Left renal pelvis (tissue), 4 donors: ENCODE data around the gene KRTAP5-2. TPM values are rescaled to one million over a fixed set of nuclear protein-coding genes. Genes with fewer than 3 reads are reported as not detected.
A peak's percentile ranks its signal among the peaks of the same experiment; 100 is the strongest.

Experiments
- DNase-seq, 4 donors: peaks; one replicate each; pipeline ENCODE4 v3.0.0-alpha.2; 2013; ENCODE audit warnings: low read depth in 4 of 4, low spot score in 3 of 4
- polyA plus RNA-seq, 4 donors: library from polyadenylated mRNA; unstranded; fragments of 120-200 nt; gene quantifications; one replicate each; pipeline ENCODE4 v1.2.1, GENCODE V29; 2013; ENCODE audit not compliant: insufficient read length in 4 of 4

KRTAP5-2 gene
- polyA plus RNA-seq, 4 donors, result not detected

GRCh38 chr11:1557904-1558774 lies 40.0 kb downstream of the KRTAP5-2 start:
- no peak for DNase-seq

- DNase-seq, result no peak
These were observed 40.8 kb downstream of the KRTAP5-2 start for GRCh38 chr11:1557051-1557884.

- no peak for DNase-seq
These were observed 41.7 kb downstream of the KRTAP5-2 start for GRCh38 chr11:1556278-1556902.

GRCh38 chr11:1555713-1556153 lies 42.4 kb downstream of the KRTAP5-2 start:
- no peak for DNase-seq

GRCh38 chr11:1554981-1555712 lies 42.9 kb downstream of the KRTAP5-2 start:
- DNase-seq, result no peak

GRCh38 chr11:1553808-1554594 lies 44.1 kb downstream of the KRTAP5-2 start:
- DNase-seq, result no peak

- no peak for DNase-seq
These were observed 48.5 kb downstream of the KRTAP5-2 start for GRCh38 chr11:1549338-1550330.

- peak in 2 of 4 donors; percentile 66 to 72 for DNase-seq
These were observed 49.6 kb downstream of the KRTAP5-2 start for GRCh38 chr11:1548221-1549070.

- no peak for DNase-seq
These were observed 50.5 kb downstream of the KRTAP5-2 start for GRCh38 chr11:1547467-1548098.

Other genes starting within 250 kb of the KRTAP5-2 start
- 1 to 10 TPM in 1 of 4 donors, under 1 TPM in 3; 0.64 to 1.1 (median 0.89) TPM for gene BRSK2, start 208.4 kb downstream of the KRTAP5-2 start, polyA plus RNA-seq
- 10 to 100 TPM; 25.1 to 34.2 (median 29.0) TPM for gene MOB2, start 111.5 kb downstream of the KRTAP5-2 start, polyA plus RNA-seq
- 1 to 10 TPM; 2.6 to 5.5 (median 4.4) TPM for gene DUSP8, start 26.0 kb downstream of the KRTAP5-2 start, polyA plus RNA-seq
- gene KRTAP5-1, start 13.0 kb downstream of the KRTAP5-2 start, polyA plus RNA-seq, result under 1 TPM in 2 of 4 donors, not detected in 2; 0.24 to 0.63 TPM
- under 1 TPM in 1 of 4 donors, not detected in 3; 0.31 TPM for gene KRTAP5-3, start 10.2 kb upstream of the KRTAP5-2 start, polyA plus RNA-seq
- gene KRTAP5-4, start 23.8 kb upstream of the KRTAP5-2 start, polyA plus RNA-seq, result not detected
- not detected for gene KRTAP5-5, start 31.5 kb upstream of the KRTAP5-2 start, polyA plus RNA-seq
- gene KRTAP5-6, start 98.9 kb upstream of the KRTAP5-2 start, polyA plus RNA-seq, result not detected
- gene IFITM10, start 152.3 kb upstream of the KRTAP5-2 start, polyA plus RNA-seq, result under 1 TPM; 0.11 to 0.47 (median 0.22) TPM
- 100 to 1,000 TPM; 171 to 263 (median 222) TPM for gene CTSD, start 165.6 kb upstream of the KRTAP5-2 start, polyA plus RNA-seq
- gene SYT8, start 236.7 kb upstream of the KRTAP5-2 start, polyA plus RNA-seq, result 1 to 10 TPM in 1 of 4 donors, under 1 TPM in 1, not detected in 2; 0.42 to 1.1 TPM
- 1 to 10 TPM in 1 of 4 donors, under 1 TPM in 2, not detected in 1; 0.45 to 1.0 (median 0.78) TPM for gene TNNI2, start 240.7 kb upstream of the KRTAP5-2 start, polyA plus RNA-seq